Raji (cell line): Measurements from ENCODE around the gene SLC5A12.

ENCODE experiments used
- POLR2A ChIP-seq: IDR thresholded peaks from 2 replicates; pipeline ENCODE4 v1.6.1; 2011; ENCODE audit warnings: low read depth, low read length, control low read depth; ENCODE audit not compliant: insufficient read depth

Gene SLC5A12

DNA sequence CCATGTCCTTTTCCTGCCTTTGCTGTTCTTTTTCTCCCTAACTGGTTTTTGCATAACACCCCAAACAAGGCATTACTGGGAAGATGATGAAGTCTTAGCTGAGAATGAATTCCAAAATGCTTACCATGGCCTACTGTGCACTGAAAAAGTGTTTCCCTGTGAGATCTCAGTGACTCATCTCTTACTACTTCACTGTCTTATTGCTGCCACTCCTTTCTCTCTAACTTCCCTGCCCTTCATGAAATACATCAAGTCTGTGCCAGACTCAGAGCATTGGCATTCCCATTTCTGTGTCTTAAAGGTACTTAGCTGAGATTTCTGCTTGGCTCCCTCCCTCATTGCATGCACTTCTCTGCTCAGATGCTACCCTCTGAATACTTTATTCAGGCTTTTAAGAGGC, 100.7 kb downstream of the SLC5A12 start:
- no peak for TF ChIP-seq POLR2A

GRCh38 chr11:26620282-26621045, 101.4 kb downstream of the SLC5A12 start:
- no peak for TF ChIP-seq POLR2A

DNA sequence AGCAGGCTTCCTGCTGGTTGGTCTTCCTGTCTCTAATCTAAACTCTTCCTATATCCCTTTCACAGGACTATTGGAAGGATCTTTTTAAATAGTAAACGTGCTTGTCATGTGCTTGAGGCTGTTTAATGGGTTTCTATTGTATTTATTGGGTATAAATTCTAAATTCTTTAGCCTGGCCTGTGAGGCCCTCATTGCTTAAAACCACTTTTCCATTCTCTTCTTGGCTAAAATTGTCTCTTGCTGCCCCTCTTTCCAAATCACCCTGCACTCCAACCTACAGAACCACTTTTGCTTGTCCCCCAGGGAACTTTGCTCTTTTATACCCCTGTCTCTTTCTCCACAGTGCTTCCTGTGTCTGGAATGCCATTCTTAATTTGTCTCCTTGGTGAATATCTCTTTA, 103.4 kb downstream of the SLC5A12 start:
- no peak for TF ChIP-seq POLR2A
